OCI-LY7 (cell line): ENCODE data around the gene METTL1. TPM values are rescaled to one million over a fixed set of nuclear protein-coding genes. Genes with fewer than 3 reads are reported as not detected.

Experiments used
- BruUV-seq: library from RNA; stranded (reverse); fragments of 400-500 nt; replicated peaks from 2 replicates; lab custom pipeline; 2021; lab: Mats Ljungman, UMichigan
- CTCF ChIA-PET: fragments of 300-600 bp; sonication (Branson Sonifier 250); formaldehyde crosslinking; loops from one replicate; lab custom pipeline; 2022; ENCODE audit warnings: antibody characterized with exemption; ENCODE audit not compliant: unreplicated experiment; lab: Charles Lee
- POLR2A ChIA-PET: fragments of 300-600 bp; sonication (Branson Sonifier 250); formaldehyde crosslinking; loops from one replicate; lab custom pipeline; 2022; ENCODE audit warnings: antibody characterized with exemption; lab: Charles Lee
- DNase-seq: peaks from one replicate; pipeline ENCODE4 v3.0.0-alpha.2; 2015; ENCODE audit warnings: low spot score
- H2AFZ ChIP-seq: fragments of 200-600 bp; sonication (generic), shearing (Covaris generic); 2 replicates; pipeline ENCODE4 v1.6.1; 2014; ENCODE audit warnings: mild to moderate bottlenecking, antibody characterized with exemption, low read length, moderate library complexity
- H3K27ac ChIP-seq: fragments of 200-600 bp; sonication (generic); 2 replicates; pipeline ENCODE4 v1.5.1; 2014; ENCODE audit warnings: mixed run types, low read depth, mild to moderate bottlenecking, moderate library complexity, low read length, inconsistent platforms; ENCODE audit not compliant: poor library complexity, severe bottlenecking
- H3K36me3 ChIP-seq: fragments of 200-600 bp; sonication (generic); 2 replicates; pipeline ENCODE4 v1.6.1; 2014; ENCODE audit warnings: mild to moderate bottlenecking, antibody characterized with exemption, low read length, moderate library complexity, mixed read lengths; ENCODE audit not compliant: insufficient read depth
- H3K4me1 ChIP-seq: fragments of 200-600 bp; sonication (generic); 2 replicates; pipeline ENCODE4 v1.5.1; 2014; ENCODE audit warnings: mild to moderate bottlenecking, low read length; ENCODE audit not compliant: insufficient read depth, poor library complexity, severe bottlenecking
- H3K4me2 ChIP-seq: fragments of 200-600 bp; sonication (generic); 2 replicates; pipeline ENCODE4 v1.6.1; 2014; ENCODE audit warnings: mild to moderate bottlenecking, low read length
- H3K4me3 ChIP-seq: fragments of 200-600 bp; sonication (generic); 2 replicates; pipeline ENCODE4 v1.5.1; 2014; ENCODE audit warnings: mild to moderate bottlenecking, low read depth, low read length; ENCODE audit not compliant: poor library complexity, severe bottlenecking
- H3K79me2 ChIP-seq: fragments of 200-600 bp; sonication (generic); 2 replicates; pipeline ENCODE4 v1.6.1; 2016; ENCODE audit warnings: low read depth, mild to moderate bottlenecking, low read length, moderate library complexity, mixed read lengths; ENCODE audit not compliant: insufficient read depth
- H3K9me2 ChIP-seq: fragments of 200-600 bp; sonication (generic); 2 replicates; pipeline ENCODE4 v1.6.1; 2016; ENCODE audit warnings: mild to moderate bottlenecking, low read length, mixed read lengths; ENCODE audit not compliant: insufficient read depth
- H3K9me3 ChIP-seq: fragments of 200-600 bp; sonication (generic); 2 replicates; pipeline ENCODE4 v1.6.1; 2014; ENCODE audit warnings: mild to moderate bottlenecking, mixed run types, low read length, mixed read lengths
- H4K20me1 ChIP-seq: fragments of 200-600 bp; sonication (generic); 2 replicates; pipeline ENCODE4 v1.6.1; 2014; ENCODE audit warnings: mild to moderate bottlenecking, antibody characterized with exemption, low read length, moderate library complexity, mixed read lengths; ENCODE audit not compliant: insufficient read depth
- CTCF ChIP-seq: fragments of 200-600 bp; sonication (generic); conservative IDR thresholded peaks from 2 replicates; pipeline ENCODE4 v1.5.1; 2014; ENCODE audit warnings: mild to moderate bottlenecking, antibody characterized with exemption, low read length, moderate library complexity, mixed read lengths
- EZH2phosphoT487 ChIP-seq: fragments of 200-600 bp; sonication (generic); IDR thresholded peaks from 2 replicates; pipeline ENCODE4 v1.6.1; 2018; ENCODE audit warnings: low read depth, borderline replicate concordance, mild to moderate bottlenecking, mixed run types, antibody characterized with exemption, low read length, moderate library complexity, mixed read lengths
- intact Hi-C: fragments of 100-400 bp; cut with micrococcal nuclease; formaldehyde crosslinking; loops from one replicate; pipeline ENCODE4 v1.10.0; 2022; ENCODE audit not compliant: unreplicated experiment
- total RNA-seq, 2 experiments: library from RNA; depleted of rRNA in 1 of 2; stranded (reverse); fragments of >200 nt in 1 of 2; shearing (Covaris generic) in 1 of 2; gene quantifications; 2 replicates each; pipeline ENCODE4 v1.2.3, GENCODE V29; 2014 to 2022

METTL1 gene
- total RNA-seq, 2 experiments from 2014 or later, result 22.2 to 23.6 TPM

GRCh38 chr12:57751788-57752667 lies 19.9 kb downstream of the METTL1 start, which contains the start of gene CDK4:
Gene CDK4, minus strand, starts transcription at chr12:57752310. Its CDS starts 593 bp downstream, at chr12:57751717.
- H3K36me3 ChIP-seq, result peaks cover 44% of the 10 kb centered on the region
- peaks cover 32% of the 10 kb centered on the region for H3K79me2 ChIP-seq
- no peaks in the 10 kb centered on the region for H3K9me3 ChIP-seq
- ChIA-PET POLR2A (interaction anchor here (0.7 to 1.0 kb wide), 5 partner anchors 19 to 1024 kb away, joined by 3 read pairs; no protein-coding TSS in a partner anchor), CTCF (interaction anchor here (0.5 to 0.9 kb wide), 2 partner anchors 122 to 189 kb away, joined by 3 to 4 read pairs; no protein-coding TSS in a partner anchor)
- intact Hi-C loops, result loop anchor here (5.0 kb wide), 2 partner anchors 230 to 510 kb away; partner anchors contain the start of genes DDIT3 and MBD6
- peak within 1 kb of the TSS; percentile 42 for H3K27ac ChIP-seq
- peaks cover 39% of the 10 kb centered on the region for H3K4me1 ChIP-seq
- peak within 1 kb of the TSS; percentile 43; the same call in 1 of the 2 replicates for H2AFZ ChIP-seq
- no peaks in the 10 kb centered on the region for H4K20me1 ChIP-seq
- DNase-seq, result peak; percentile 100
- TF ChIP-seq EZH2phosphoT487, result no peak
- no peak for TF ChIP-seq CTCF
- BruUV-seq, result TSS peak; percentile 80
- H3K4me2 ChIP-seq, result peak within 1 kb of the TSS; percentile 89
- no peaks in the 10 kb centered on the region for H3K9me2 ChIP-seq
- H3K4me3 ChIP-seq, result peak within 1 kb of the TSS; percentile 92

- Histone ChIP-seq H3K4me3 (peak overlapping the region; percentile 92), H2AFZ (no peak overlapping the region; the same call in 1 of the 2 replicates)
- POLR2A ChIA-PET, result interaction anchor here (0.7 to 1.2 kb wide), 2 partner anchors 10 to 99 kb away, joined by 3 to 4 read pairs; no protein-coding TSS in a partner anchor
Observed at GRCh38 chr12:57751432-57751787, 20.5 kb downstream of the METTL1 start.

More at GRCh38 chr12:57751432-57751787, 20.5 kb downstream of the METTL1 start:
- peak overlapping the region; percentile 89 for H3K4me2 ChIP-seq
- H3K27ac ChIP-seq, result peak overlapping the region; percentile 42
- CTCF ChIA-PET, result interaction anchor here (0.5 kb wide), 1 partner anchor 190 kb away, joined by 4 read pairs; no protein-coding TSS in a partner anchor
- TF ChIP-seq CTCF (no peak), EZH2phosphoT487 (no peak)
- H3K36me3 ChIP-seq, result peaks cover 50% of the 10 kb centered on the region
- H4K20me1 ChIP-seq, result no peaks in the 10 kb centered on the region
- BruUV-seq, result no TSS peak
- H3K79me2 ChIP-seq, result peaks cover 32% of the 10 kb centered on the region
- no peak for DNase-seq
- H3K4me1 ChIP-seq, result peaks cover 34% of the 10 kb centered on the region
- intact Hi-C loops, result loop anchor here (5.0 kb wide), 2 partner anchors 229 to 509 kb away; partner anchors contain the start of genes DDIT3 and MBD6
- no peaks in the 10 kb centered on the region for H3K9me3 ChIP-seq
- no peaks in the 10 kb centered on the region for H3K9me2 ChIP-seq
